Measurements from ENCODE around the gene ETDA.
"Not testable (repeated sequence)": the region's sequence is repeated elsewhere in the genome, so short reads cannot be mapped to it uniquely, and the experiment has no call there.

ETDA gene

GRCh38 chrX:135252011-135252518, at the start of gene ETDA:
TSS of gene ETDA (plus strand) at chrX:135252061. CDS start at chrX:135253277, 1,216 bp downstream.
- not testable (repeated sequence) for H3K27ac ChIP-seq

DNA sequence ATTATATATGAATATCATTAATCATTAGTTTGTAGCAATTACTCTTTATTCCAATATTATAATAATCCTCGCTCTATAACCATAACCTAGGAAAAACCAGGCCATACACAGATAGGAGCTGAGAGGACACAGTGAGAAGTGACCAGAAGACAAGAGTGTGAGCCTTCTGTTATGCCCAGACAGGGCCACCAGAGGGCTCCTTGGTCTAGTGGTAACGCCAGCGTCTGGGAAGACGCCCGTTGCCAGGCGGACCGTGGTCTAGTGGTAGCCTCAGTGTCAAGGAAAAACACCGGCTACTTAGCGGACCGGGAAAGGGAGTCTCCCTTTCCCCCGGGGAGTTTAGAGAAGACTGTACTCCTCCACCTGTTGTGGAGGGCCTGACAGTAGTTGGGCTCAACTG, 45.4 kb upstream of the ETDA start:
- TF ChIP-seq, protein P1, sequence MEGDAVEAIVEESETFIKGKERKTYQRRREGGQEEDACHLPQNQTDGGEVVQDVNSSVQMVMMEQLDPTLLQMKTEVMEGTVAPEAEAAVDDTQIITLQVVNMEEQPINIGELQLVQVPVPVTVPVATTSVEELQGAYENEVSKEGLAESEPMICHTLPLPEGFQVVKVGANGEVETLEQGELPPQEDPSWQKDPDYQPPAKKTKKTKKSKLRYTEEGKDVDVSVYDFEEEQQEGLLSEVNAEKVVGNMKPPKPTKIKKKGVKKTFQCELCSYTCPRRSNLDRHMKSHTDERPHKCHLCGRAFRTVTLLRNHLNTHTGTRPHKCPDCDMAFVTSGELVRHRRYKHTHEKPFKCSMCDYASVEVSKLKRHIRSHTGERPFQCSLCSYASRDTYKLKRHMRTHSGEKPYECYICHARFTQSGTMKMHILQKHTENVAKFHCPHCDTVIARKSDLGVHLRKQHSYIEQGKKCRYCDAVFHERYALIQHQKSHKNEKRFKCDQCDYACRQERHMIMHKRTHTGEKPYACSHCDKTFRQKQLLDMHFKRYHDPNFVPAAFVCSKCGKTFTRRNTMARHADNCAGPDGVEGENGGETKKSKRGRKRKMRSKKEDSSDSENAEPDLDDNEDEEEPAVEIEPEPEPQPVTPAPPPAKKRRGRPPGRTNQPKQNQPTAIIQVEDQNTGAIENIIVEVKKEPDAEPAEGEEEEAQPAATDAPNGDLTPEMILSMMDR (IDR thresholded peaks at IDR 0.05), result peak; percentile 58

GRCh38 chrX:135213200-135213844, 38.5 kb upstream of the ETDA start:
- H3K27ac ChIP-seq, result no peak overlapping the region
- TF ChIP-seq ZFX (IDR thresholded peaks at IDR 0.05; ENCODE audit: borderline replicate concordance), result no peak
- TF ChIP-seq, protein P1 (IDR thresholded peaks at IDR 0.05), result no peak

More for the DNA sequence above, 45.4 kb upstream of the ETDA start:
- not testable (repeated sequence) for H3K27ac ChIP-seq

DNA sequence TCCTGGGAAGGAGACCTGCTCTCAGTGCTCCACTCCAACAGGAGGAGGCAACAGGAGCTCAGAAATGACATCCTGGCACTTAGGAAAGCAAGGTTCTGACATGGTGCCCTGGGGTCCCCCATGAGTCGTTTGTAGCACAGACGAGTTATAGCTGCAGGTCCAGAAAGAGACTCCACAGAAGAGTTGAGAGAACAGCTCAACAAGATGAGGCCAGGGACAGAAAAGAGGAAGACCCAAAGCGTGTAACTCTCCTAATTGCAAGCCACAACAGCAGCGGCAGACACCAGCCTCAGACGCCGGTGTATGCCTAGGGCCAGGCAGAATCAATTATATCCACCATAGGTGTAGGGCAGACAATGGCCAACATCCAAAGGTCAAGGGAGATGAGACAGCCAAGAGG, 5.9 kb upstream of the ETDA start:
- H3K27ac ChIP-seq, result not testable (repeated sequence)

GRCh38 chrX:135256087-135256684, 4.3 kb downstream of the ETDA start:
- not testable (repeated sequence) for H3K27ac ChIP-seq

GRCh38 chrX:135256923-135257322, 5.1 kb downstream of the ETDA start:
- TF ChIP-seq, protein P1 (IDR thresholded peaks at IDR 0.05), result no peak
- TF ChIP-seq ZFX (IDR thresholded peaks at IDR 0.05; ENCODE audit: borderline replicate concordance), result no peak
- no peak overlapping the region for H3K27ac ChIP-seq

DNA sequence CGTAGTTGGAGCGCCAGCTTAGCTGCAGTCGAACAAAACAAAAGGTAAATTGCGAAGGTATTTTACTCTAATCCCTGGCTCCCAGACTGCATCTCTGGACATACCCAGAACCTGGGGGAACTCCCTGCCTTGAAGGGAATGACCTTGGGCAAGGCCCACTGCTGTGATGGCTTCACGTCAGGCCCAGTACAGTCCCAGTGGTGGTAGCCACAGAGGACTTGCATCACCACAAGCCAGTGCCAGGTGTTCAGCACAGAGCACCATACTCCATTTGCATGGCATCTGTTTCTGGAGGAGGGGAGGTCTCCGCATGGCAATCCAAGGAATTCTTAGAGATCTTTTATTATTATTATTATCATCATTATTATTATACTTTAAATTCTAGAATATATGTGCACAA, 5.6 kb downstream of the ETDA start:
- H3K27ac ChIP-seq, result no peak overlapping the region
- TF ChIP-seq, protein P1 (IDR thresholded peaks at IDR 0.05), result no peak
- TF ChIP-seq ZFX (IDR thresholded peaks at IDR 0.05; ENCODE audit: borderline replicate concordance), result no peak

DNA sequence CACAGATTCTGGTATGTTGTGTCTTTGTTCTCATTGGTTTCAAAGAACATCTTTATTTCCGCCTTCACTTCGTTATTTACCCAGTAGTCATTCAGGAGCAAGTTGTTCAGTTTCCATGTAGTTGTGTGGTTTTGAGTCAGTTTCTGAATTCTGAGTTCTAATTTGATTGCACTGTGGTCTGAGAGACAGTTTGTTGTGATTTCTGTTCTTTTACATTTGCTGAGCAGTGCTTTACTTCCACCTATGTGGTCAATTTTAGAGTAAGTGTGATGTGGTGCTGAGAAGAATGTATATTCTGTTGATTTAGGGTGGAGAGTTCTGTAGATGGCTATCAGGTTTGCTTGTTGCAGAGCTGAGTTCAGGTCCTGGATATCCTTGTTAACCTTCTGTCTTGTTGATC, 9.1 kb downstream of the ETDA start:
- H3K27ac ChIP-seq, result not testable (repeated sequence)

GRCh38 chrX:135263376-135263775, 11.5 kb downstream of the ETDA start:
- H3K27ac ChIP-seq, result not testable (repeated sequence)

DNA sequence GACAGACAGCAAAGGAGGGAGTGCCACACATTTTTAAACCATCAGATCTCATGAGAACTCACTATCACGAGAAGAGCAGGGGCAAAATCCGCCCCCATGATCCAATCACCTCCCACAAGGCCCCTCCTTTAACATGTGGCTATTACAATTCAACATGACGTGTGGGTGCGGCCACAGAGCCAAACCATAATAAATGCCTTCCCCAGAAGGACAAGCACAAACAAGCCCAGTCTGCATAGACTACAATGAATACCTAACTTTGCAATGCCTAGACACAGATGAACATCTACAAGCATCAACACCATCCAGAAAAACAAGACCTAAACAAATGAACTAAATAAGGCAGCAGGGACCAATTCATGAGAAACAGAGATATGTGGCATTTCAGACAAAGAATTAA, 12.3 kb downstream of the ETDA start:
- H3K27ac ChIP-seq, result no peak overlapping the region
- TF ChIP-seq, protein P1 (IDR thresholded peaks at IDR 0.05), result no peak
- no peak for TF ChIP-seq ZFX (IDR thresholded peaks at IDR 0.05; ENCODE audit: borderline replicate concordance)
